RWPE2 (cell line): Measurements from ENCODE around the gene LRP1-AS.

Experiments
- ATAC-seq: fragments of 200-7000 bp; cut with Tn5 transposase; 3 replicates; pipeline ENCODE4 v1.9.1; 2021; ENCODE audit warnings: low read depth
- DNase-seq: peaks from one replicate; pipeline ENCODE4 v3.0.0-alpha.2; 2020; ENCODE audit warnings: low spot score
- H3K27ac ChIP-seq: fragments of 450-650 bp; 2 replicates; pipeline ENCODE4 v1.5.1; 2017; ENCODE audit warnings: mild to moderate bottlenecking; ENCODE audit not compliant: poor library complexity, severe bottlenecking
- H3K27me3 ChIP-seq: fragments of 250-450 bp; sonication (Bioruptor Pico); 2 replicates; pipeline ENCODE4 v1.5.1; 2021; ENCODE audit warnings: mild to moderate bottlenecking, moderate library complexity; ENCODE audit not compliant: insufficient read depth, poor library complexity, severe bottlenecking
- H3K36me3 ChIP-seq: fragments of 250-450 bp; sonication (Bioruptor Pico); 2 replicates; pipeline ENCODE4 v1.5.1; 2020; ENCODE audit warnings: low read depth, mild to moderate bottlenecking, moderate library complexity
- H3K4me1 ChIP-seq: fragments of 250-450 bp; sonication (Bioruptor Pico); 2 replicates; pipeline ENCODE4 v1.5.1; 2021; ENCODE audit warnings: mild to moderate bottlenecking, moderate library complexity; ENCODE audit not compliant: insufficient read depth, poor library complexity, severe bottlenecking
- H3K4me3 ChIP-seq: fragments of 250-450 bp; sonication (Bioruptor Pico); 2 replicates; pipeline ENCODE4 v1.5.1; 2021; ENCODE audit warnings: mild to moderate bottlenecking, moderate library complexity; ENCODE audit not compliant: severe bottlenecking
- H3K9me3 ChIP-seq: fragments of 250-450 bp; sonication (Bioruptor Pico); 2 replicates; pipeline ENCODE4 v1.5.1; 2021; ENCODE audit warnings: mild to moderate bottlenecking, moderate library complexity; ENCODE audit not compliant: severe bottlenecking
- TF ChIP-seq, protein P1 (sequence below): fragments of 450-650 bp; IDR thresholded peaks from one replicate; pipeline ENCODE4 v1.5.1; 2017; ENCODE audit warnings: mild to moderate bottlenecking, moderate library complexity; ENCODE audit not compliant: poor library complexity, severe bottlenecking

The LRP1-AS gene

DNA sequence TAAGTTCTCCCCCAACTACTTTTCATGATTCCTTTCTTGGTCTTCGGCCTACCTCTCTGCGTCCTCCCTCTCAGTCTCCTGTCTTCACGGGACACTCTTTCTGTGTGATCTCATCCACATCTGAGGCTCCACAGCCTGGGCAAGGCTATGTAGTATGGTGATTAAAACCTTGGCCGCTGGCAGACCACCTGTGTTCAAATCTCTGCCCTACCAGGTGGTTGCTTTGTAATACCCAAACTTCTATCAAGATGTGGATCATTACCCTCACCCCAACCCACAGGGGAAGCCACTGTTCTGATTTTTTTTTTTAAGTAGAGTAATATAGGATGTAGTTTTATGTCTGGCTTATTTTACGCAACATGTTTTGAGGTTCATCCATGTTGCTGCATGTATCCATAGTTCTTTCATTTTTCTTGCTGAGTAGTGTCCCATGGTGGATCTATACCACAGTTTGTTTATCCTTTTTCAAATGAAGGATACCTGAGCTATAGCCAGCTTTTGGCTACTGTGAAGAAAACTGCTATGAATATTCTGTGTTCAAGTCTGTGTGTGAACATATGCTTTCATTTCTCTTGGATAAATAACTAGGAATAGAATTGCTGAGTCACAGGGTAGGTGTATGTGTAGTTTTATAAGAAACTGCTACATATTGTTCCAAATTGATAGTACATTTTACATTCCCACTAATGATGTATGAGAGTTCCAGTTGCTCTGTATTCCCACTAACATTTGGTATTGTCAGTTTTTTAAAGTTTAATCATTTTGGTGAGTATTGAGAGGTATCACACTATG lies 27.9 kb downstream of the LRP1-AS start:
- no peaks in the 10 kb centered on the region for H3K27me3 ChIP-seq
- TF ChIP-seq, protein P1, sequence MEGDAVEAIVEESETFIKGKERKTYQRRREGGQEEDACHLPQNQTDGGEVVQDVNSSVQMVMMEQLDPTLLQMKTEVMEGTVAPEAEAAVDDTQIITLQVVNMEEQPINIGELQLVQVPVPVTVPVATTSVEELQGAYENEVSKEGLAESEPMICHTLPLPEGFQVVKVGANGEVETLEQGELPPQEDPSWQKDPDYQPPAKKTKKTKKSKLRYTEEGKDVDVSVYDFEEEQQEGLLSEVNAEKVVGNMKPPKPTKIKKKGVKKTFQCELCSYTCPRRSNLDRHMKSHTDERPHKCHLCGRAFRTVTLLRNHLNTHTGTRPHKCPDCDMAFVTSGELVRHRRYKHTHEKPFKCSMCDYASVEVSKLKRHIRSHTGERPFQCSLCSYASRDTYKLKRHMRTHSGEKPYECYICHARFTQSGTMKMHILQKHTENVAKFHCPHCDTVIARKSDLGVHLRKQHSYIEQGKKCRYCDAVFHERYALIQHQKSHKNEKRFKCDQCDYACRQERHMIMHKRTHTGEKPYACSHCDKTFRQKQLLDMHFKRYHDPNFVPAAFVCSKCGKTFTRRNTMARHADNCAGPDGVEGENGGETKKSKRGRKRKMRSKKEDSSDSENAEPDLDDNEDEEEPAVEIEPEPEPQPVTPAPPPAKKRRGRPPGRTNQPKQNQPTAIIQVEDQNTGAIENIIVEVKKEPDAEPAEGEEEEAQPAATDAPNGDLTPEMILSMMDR, result no peak
- peaks cover 11% of the 10 kb centered on the region for H3K4me1 ChIP-seq
- DNase-seq, result no peak
- H3K9me3 ChIP-seq, result no peaks in the 10 kb centered on the region
- no peak for ATAC-seq
- H3K4me3 ChIP-seq, result no peak overlapping the region
- no peaks in the 10 kb centered on the region for H3K36me3 ChIP-seq
- H3K27ac ChIP-seq, result peak overlapping the region; percentile 73

DNA sequence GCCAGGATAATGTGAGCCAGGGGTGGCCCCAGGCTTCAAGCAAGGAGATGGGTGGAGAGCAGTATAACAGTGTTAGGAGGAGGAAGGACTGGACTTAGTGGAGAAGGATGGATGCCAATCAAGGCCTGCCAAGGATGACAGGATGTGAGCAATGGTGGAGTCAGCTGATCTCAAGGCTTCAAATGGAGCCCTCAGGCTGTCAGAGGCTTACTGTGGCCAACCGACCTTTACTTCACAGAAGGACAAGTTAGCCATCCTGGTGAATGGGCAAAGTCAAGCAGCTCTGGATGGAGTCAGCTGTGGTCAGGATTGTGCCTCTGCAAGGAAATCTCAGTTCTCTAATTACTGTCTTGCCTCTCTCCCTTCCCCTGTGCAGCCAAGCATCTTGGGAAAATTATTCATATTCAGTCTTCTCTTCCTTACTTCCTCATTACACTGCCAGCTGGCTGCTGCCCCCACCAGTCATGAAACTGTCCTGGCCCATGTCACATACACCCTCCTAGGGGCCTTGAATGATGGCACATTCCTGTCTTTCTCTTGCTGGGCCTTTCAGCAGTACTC lies 28.6 kb downstream of the LRP1-AS start:
- Histone ChIP-seq H3K4me1 (peaks cover 11% of the 10 kb centered on the region), H3K27ac (peak overlapping the region; percentile 73), H3K9me3 (no peaks in the 10 kb centered on the region), H3K4me3 (no peak overlapping the region), H3K27me3 (no peaks in the 10 kb centered on the region), H3K36me3 (no peaks in the 10 kb centered on the region)
- TF ChIP-seq, protein P1, result no peak
- DNase-seq, result no peak
- peak; percentile 94 for ATAC-seq

DNA sequence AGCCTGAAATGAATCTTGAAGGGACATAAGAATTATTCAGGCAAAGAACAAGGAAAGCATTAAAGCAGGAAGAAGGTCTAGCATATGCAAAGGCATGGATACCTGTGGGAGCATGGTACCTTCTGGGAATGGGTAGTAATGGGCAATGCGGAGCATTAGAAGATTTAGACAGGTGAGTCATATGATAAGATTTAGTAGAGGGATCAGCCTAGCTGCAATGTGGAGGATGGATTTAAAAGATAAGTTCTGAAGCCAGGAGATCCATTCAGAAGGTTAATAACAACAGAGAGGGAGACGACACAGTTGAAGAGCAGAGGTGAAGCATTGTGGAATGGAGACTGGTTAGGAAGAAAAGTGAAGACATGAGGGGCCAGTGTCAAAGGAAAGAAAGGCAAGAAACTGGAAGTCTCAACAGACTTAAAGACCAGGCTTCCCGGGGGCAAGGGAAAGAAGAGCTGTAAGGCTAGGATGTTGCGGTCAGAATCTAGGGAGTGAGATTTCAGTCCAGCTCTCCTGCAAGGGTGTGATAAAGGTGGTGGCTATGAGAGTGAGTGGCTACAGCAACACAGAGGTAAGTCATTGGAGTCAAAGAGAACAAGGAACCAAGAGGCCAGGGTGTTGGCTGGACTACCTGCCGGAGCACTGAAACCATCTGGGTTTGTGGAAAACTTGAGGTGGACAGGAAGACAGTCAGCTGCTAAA lies 30.7 kb downstream of the LRP1-AS start:
- Histone ChIP-seq H3K4me1 (peaks cover 18% of the 10 kb centered on the region), H3K27me3 (no peaks in the 10 kb centered on the region), H3K4me3 (no peak overlapping the region), H3K27ac (no peak overlapping the region), H3K36me3 (no peaks in the 10 kb centered on the region), H3K9me3 (no peaks in the 10 kb centered on the region)
- no peak for DNase-seq
- ATAC-seq, result no peak
- TF ChIP-seq, protein P1, result no peak

DNA sequence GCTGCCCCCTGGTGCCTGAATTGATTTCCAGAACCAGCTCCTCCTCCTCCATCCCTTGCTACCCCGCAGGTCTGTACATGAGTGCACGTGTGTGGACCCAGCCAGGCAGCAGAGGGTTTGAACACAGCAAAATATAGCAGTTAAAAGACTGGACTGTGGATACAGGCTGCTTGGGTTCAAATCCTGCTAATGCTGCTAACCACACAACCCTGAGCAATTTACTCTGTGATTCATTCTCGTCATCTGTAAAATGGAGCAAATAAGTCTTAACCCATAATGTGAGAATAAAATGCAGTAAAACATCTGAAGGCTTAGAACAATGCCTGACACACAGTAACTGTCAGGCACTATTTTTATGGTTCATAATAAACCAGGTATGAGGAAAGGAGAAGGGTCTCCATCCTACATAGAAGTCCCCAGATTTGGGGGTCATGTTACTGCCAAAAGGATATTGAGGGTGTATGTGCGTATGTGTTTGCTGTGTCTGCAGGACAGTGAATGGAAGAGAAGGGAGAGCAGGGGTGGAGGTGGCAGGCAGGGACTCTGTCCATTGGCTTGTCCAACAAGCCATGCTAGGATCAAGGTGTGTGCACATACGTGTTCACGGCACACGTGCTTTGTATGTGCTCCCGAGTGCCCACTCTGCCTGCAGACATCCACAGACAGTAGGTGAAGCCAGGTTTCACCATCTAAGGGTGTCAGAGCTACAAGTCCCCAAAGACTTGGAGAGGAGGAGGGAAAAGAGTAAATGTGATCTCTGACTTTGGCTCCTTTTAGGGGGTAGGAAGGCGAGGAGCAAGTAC lies 34.7 kb downstream of the LRP1-AS start:
- H3K27ac ChIP-seq, result peak overlapping the region; percentile 98
- no peaks in the 10 kb centered on the region for H3K27me3 ChIP-seq
- H3K4me3 ChIP-seq, result no peak overlapping the region
- TF ChIP-seq, protein P1, result peak; percentile 89
- no peaks in the 10 kb centered on the region for H3K9me3 ChIP-seq
- ATAC-seq (no peak), DNase-seq (no peak)
- peaks cover 7% of the 10 kb centered on the region for H3K4me1 ChIP-seq
- 0 out of 2 replicates have a peak, but pooled peaks cover 7% of the 10 kb centered on the region for H3K36me3 ChIP-seq
